Memory B cell (primary cell): ENCODE data around the gene ZNF524.
"Not testable (repeated sequence)": the region's sequence is repeated elsewhere in the genome, so short reads cannot be mapped to it uniquely, and the experiment has no call there.

Source experiments
- ATAC-seq: fragments of 150-1000 bp; cut with Tn5 transposase; 2 replicates; pipeline ENCODE4 v1.10.0; 2021; ENCODE audit warnings: low read depth, mild to moderate bottlenecking, moderate library complexity
- DNase-seq, 2 donors: peaks; one replicate each; pipeline ENCODE4 v3.0.0; 2022; ENCODE audit warnings: low spot score in 2 of 2
- H3K27ac Mint-ChIP-seq: one replicate; pipeline ENCODE4 v1.8.0; 2022; ENCODE audit warnings: mild to moderate bottlenecking, moderate library complexity, mixed read lengths
- H3K27me3 Mint-ChIP-seq: one replicate; pipeline ENCODE4 v1.8.0; 2022; ENCODE audit warnings: mixed read lengths
- H3K36me3 Mint-ChIP-seq: one replicate; pipeline ENCODE4 v1.8.0; 2022; ENCODE audit warnings: mild to moderate bottlenecking, mixed read lengths
- H3K4me1 Mint-ChIP-seq: one replicate; pipeline ENCODE4 v1.8.0; 2022; ENCODE audit warnings: mixed read lengths
- H3K4me3 Mint-ChIP-seq: one replicate; pipeline ENCODE4 v1.8.0; 2022; ENCODE audit warnings: mild to moderate bottlenecking, moderate library complexity, mixed read lengths
- H3K9me3 Mint-ChIP-seq: one replicate; pipeline ENCODE4 v1.8.0; 2022; ENCODE audit warnings: mixed read lengths

ZNF524 gene

DNA sequence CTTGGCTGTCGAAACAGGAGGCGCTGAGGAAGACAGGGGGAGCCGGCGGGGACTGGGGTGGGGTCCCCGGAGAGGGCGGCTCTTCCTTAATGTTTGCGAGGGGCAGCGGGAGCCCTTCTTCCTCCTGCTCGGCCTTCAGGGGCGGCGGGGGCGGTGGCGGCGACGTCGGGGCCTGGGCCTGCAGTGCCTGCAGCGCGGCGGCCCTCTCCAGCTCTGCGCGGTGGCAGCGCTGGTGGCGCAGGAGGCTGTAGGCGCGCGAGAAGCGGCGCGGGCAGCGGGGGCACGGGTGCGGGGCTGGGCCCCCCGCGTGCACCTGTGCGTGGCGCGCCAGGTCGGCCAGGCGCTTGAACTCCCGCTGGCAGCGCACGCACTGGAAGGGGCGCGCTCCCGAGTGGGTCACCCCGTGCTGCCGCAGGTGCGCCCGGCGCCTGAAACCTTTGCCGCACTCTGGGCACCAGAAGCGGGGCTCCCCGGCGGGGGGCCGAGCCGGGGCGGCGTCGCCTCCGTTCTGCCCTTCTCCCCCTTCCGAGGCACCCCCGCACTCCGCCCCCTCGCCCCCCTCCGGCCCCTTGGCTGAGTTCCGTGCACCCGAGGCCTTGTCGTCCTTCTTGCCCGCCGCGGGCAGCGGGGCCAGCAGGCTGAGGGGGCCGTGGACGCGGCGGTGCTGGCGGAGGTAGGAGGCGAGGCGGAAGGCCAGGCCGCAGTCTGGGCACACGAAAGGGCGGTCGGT, 21.9 kb upstream of the ZNF524 start:
- no peaks in the 10 kb centered on the region for H3K27me3 Mint-ChIP-seq
- no peaks in the 10 kb centered on the region for H3K9me3 Mint-ChIP-seq
- H3K36me3 Mint-ChIP-seq: peaks cover 8% of the 10 kb centered on the region
- peaks cover 18% of the 10 kb centered on the region for H3K4me1 Mint-ChIP-seq
- ATAC-seq (no peak), DNase-seq (no peak)
- H3K4me3 Mint-ChIP-seq: no peak overlapping the region
- H3K27ac Mint-ChIP-seq: no peak overlapping the region

- no peak for DNase-seq
- peak overlapping the region; percentile 85 for H3K4me3 Mint-ChIP-seq
These were observed 21.0 kb upstream of the ZNF524 start for GRCh38 chr19:55578761-55579747.

DNA sequence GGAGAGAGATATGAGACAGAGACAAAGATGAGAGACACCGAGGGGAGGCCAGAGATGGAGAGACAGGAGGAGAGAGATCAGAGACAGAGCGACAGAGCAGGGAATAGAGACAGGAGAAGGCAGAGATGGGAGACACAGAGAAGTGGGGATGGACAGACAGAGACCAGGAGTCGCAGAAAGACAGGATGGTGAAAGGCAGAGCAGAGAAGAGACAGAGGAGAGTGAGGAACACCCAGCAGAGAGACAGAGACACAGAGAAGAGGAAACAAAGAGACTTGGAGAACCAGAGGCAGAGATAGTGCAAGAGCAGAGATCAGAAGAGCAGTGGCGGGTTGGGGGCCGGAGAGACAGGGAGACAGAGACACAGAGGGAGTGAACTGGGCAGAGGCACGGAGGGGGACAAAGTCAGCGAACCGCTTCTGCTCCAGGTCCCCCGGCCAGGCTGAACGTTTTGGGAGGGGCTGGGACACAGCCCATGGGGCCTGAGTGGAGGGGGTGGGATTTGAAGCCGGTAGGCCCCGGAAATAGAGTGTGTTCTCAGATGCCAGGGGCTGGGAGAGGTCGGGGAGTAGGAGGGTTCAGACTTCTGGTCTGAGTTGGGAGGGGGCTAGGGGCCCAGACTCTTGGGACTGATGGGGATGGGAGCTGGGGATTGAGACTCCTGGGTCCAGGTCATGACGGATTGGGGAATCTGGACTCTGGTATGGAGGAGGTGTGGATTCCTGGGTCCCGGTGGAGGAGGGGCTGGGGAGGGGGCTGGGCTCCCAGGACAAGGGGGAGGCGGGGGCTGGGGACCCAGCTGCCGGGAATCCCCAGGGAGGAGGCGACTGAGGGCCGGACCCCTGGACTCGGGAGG, 20.1 kb upstream of the ZNF524 start:
- Mint-ChIP-seq H3K4me1 (peaks cover 18% of the 10 kb centered on the region), H3K27me3 (no peaks in the 10 kb centered on the region), H3K36me3 (peaks cover 8% of the 10 kb centered on the region), H3K9me3 (no peaks in the 10 kb centered on the region), H3K27ac (peak overlapping the region; percentile 88), H3K4me3 (peak overlapping the region; percentile 85)
- DNase-seq (no peak), ATAC-seq (peak; percentile 29)

More at GRCh38 chr19:55578761-55579747, 21.0 kb upstream of the ZNF524 start:
- ATAC-seq: no peak
- H3K27ac Mint-ChIP-seq: peak overlapping the region; percentile 88
- H3K27me3 Mint-ChIP-seq: no peaks in the 10 kb centered on the region
- H3K4me1 Mint-ChIP-seq: peaks cover 18% of the 10 kb centered on the region
- peaks cover 8% of the 10 kb centered on the region for H3K36me3 Mint-ChIP-seq
- H3K9me3 Mint-ChIP-seq: no peaks in the 10 kb centered on the region

- Mint-ChIP-seq H3K9me3 (no peaks in the 10 kb centered on the region), H3K27ac (peak within 1 kb of the TSS; percentile 88), H3K4me3 (peak within 1 kb of the TSS; percentile 85), H3K36me3 (peaks cover 8% of the 10 kb centered on the region), H3K27me3 (no peaks in the 10 kb centered on the region), H3K4me1 (peaks cover 22% of the 10 kb centered on the region)
- ATAC-seq (peak; percentile 78), DNase-seq (peak; percentile 52 to 58)
These were observed 19.4 kb upstream of the ZNF524 start, which contains the start of gene ZNF579 for GRCh38 chr19:55580628-55581144. ZNF579 (minus strand) TSS chr19:55580848; CDS start chr19:55579639, 1,209 bp downstream.

DNA sequence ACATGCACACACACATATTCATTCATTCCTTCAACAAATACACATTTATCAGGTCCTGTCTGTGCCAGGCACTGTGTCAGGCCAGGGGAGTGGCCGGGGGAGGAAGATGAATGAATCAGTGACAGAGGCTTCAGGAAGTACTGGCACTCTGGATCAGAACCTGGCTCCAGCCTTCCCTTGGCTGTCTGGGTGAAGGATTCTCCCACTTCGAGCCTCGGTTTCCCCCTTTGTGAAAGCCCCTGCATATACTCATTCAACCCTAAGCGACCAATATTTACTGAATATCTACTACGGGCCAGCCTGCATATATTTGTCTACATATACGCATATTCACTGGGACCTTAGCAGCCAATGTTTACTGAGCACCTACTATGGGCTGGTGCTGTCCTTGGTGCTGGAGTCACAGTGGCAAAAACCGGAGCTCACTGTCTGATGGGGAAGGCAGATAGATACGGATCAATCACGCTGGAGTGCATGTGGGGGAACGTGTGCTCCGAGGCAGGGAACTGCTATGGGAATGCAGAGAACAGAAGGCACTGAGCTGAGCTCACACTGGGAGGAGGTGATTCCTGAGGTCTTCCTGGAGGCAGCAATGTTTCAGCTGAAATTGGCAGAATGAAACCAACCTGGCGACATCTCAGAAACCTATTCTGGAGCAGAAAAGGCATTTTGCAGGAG, 18.8 kb upstream of the ZNF524 start:
- H3K4me1 Mint-ChIP-seq: peaks cover 27% of the 10 kb centered on the region
- H3K9me3 Mint-ChIP-seq: no peaks in the 10 kb centered on the region
- no peaks in the 10 kb centered on the region for H3K27me3 Mint-ChIP-seq
- H3K4me3 Mint-ChIP-seq: peak overlapping the region; percentile 85
- H3K27ac Mint-ChIP-seq: peak overlapping the region; percentile 79
- H3K36me3 Mint-ChIP-seq: peaks cover 8% of the 10 kb centered on the region
- DNase-seq: no peak
- ATAC-seq: no peak

DNA sequence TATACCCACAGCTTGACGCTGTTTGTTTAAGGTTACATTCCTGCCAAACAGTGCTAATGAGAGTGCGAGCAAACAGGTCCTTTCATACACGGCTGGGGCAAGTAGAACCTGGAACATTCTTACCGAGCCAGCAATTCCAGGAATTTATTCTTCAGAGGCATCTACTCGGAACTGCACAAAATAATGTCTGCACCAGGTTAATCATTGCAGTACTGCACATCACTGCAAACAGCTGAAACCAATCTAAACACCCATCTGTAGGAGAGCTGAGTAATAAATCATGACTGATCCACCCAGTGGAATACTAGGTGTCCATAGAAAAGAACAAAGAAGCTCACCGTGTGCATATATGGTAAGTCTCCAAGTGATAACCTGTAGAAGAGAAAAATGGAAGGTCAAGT, 18.3 kb upstream of the ZNF524 start:
- peak overlapping the region; percentile 7 for H3K4me3 Mint-ChIP-seq
- DNase-seq (no peak), ATAC-seq (no peak)
- no peaks in the 10 kb centered on the region for H3K9me3 Mint-ChIP-seq
- H3K27me3 Mint-ChIP-seq: no peaks in the 10 kb centered on the region
- H3K27ac Mint-ChIP-seq: peak overlapping the region; percentile 79
- peaks cover 32% of the 10 kb centered on the region for H3K4me1 Mint-ChIP-seq
- peaks cover 6% of the 10 kb centered on the region for H3K36me3 Mint-ChIP-seq

DNA sequence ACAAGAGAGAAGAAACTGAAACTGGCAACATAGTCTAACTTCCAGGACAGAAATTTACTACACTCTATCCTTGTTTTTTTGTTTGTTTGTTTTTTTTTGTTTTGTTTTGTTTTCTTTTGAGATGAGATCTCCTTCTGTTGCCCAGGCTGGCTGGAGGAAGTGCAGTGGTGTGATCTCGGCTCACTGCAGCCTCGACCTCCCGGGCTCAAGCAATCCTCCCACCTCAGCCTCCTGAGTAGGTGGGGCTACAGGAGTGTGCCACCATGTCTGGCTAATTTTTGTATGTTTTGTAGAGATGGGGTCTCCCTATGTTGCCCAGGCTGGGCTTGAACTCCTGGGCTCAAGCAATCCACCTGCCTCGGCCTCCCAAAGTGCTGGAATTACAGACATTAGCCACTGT, 17.8 kb upstream of the ZNF524 start:
- not testable (repeated sequence) for H3K27ac Mint-ChIP-seq, H3K4me3 Mint-ChIP-seq, H3K36me3 Mint-ChIP-seq, DNase-seq, H3K9me3 Mint-ChIP-seq, ATAC-seq, H3K27me3 Mint-ChIP-seq
- H3K4me1 Mint-ChIP-seq: peaks cover 33% of the 10 kb centered on the region

DNA sequence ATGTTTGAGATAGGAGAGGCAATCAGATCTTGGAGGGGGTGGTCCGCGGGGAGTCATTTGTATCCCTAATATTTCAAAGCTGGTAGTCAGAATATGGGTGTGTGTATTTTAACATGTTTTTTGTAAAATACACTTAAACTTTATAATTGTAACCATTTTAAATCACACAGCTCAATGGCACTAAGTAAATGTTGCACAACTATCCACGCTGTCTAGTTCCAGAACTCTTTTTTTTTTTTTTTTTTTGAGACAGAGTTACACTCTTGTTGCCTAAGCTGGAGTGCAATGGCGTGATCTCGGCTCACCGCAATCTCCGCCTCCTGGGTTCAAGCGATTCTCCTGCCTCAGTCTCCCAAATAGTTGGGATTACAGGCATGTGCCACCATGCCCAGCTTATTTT, 16.2 kb upstream of the ZNF524 start:
- H3K27ac Mint-ChIP-seq, H3K9me3 Mint-ChIP-seq, ATAC-seq, H3K27me3 Mint-ChIP-seq, H3K4me3 Mint-ChIP-seq, H3K36me3 Mint-ChIP-seq, DNase-seq: not testable (repeated sequence)
- peaks cover 33% of the 10 kb centered on the region for H3K4me1 Mint-ChIP-seq

DNA sequence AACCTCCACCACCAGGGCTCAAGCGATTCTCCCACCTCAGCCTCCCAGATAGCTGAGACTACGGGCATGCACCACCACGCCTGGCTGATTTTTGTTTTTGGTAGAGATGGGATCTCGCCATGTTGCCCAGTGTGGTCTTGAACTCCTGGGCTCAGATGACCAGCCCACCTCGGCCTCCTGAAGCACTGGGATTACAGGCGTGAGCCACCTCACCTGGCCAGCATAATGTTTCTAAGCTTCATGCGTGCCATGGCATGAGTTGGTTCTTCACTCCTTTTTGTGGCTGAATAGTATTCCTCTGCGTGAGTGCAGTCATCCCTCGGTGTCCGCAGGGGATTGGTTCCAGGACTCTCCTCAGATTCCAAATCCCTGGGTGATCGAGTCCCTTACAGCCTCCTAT, 15.2 kb upstream of the ZNF524 start:
- peaks cover 29% of the 10 kb centered on the region for H3K4me1 Mint-ChIP-seq
- no peak overlapping the region for H3K27ac Mint-ChIP-seq

GRCh38 chr19:55585658-55586339, 14.3 kb upstream of the ZNF524 start:
- DNase-seq (peak in 1 of 2 donors; percentile 14), ATAC-seq (no peak)
- Mint-ChIP-seq H3K4me3 (peak overlapping the region; percentile 81), H3K27ac (peak overlapping the region; percentile 5), H3K9me3 (no peaks in the 10 kb centered on the region), H3K27me3 (no peaks in the 10 kb centered on the region), H3K36me3 (no peaks in the 10 kb centered on the region), H3K4me1 (peaks cover 23% of the 10 kb centered on the region)

More for the DNA sequence above, 15.2 kb upstream of the ZNF524 start:
- Mint-ChIP-seq H3K27me3 (no peaks in the 10 kb centered on the region), H3K9me3 (no peaks in the 10 kb centered on the region), H3K4me3 (no peak overlapping the region), H3K36me3 (no peaks in the 10 kb centered on the region)
- ATAC-seq (no peak), DNase-seq (no peak)

DNA sequence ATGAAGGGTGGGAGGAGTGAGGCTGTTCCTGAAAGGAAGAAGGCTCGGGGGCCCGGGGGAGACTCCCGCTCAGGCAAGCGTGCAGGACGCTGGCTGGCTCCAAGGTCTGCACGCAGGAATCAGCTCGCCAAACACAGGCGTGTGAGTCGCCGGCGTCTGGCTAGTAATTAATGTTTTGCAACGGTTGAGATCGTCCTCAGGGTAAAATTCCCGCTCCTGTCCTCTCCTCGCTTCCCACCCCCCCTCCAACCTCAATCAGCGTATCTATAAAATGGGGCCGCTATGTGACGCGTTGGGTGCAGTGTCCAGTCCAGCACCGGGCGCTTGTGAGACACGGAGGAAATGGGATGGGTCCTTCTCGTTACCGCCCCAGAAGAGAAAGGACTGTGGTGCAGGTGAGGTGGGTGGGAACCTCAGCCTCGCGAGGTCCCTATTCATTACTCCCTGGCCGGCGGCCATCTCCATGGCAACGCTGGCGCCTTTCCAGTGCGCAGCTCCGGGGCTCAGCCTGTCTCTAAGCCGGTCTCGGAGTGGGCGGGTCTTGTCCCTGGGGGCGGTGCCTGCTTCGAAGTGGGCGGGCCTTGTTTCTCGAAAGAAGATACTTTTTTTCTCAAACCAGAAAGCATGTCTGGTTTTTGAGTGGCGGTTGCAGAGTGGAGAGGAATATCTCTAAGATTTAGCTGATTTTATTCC, 13.0 kb upstream of the ZNF524 start:
- peaks cover 15% of the 10 kb centered on the region for H3K4me1 Mint-ChIP-seq
- DNase-seq: peak; percentile 91 to 92
- no peaks in the 10 kb centered on the region for H3K9me3 Mint-ChIP-seq
- peak overlapping the region; percentile 81 for H3K4me3 Mint-ChIP-seq
- peak overlapping the region; percentile 56 for H3K27ac Mint-ChIP-seq
- peak; percentile 99 for ATAC-seq
- H3K36me3 Mint-ChIP-seq: peaks cover 5% of the 10 kb centered on the region
- H3K27me3 Mint-ChIP-seq: no peaks in the 10 kb centered on the region

- no peak for ATAC-seq
- Mint-ChIP-seq H3K9me3 (no peaks in the 10 kb centered on the region), H3K36me3 (peaks cover 8% of the 10 kb centered on the region), H3K27me3 (no peaks in the 10 kb centered on the region), H3K4me3 (no peak overlapping the region), H3K27ac (no peak overlapping the region), H3K4me1 (peaks cover 15% of the 10 kb centered on the region)
- no peak for DNase-seq
These were observed 11.3 kb upstream of the ZNF524 start for GRCh38 chr19:55588738-55589137.
